Activated gamma-delta T cell treated with anti-CD3 and anti-CD28 coated beads, Interleukin-2, amount 50 U/mL, for 16 hours (primary cell): Measurements from ENCODE around the gene SRRM3.
"Not testable (repeated sequence)": the region's sequence is repeated elsewhere in the genome, so short reads cannot be mapped to it uniquely, and the experiment has no call there.

ENCODE experiments used
- DNase-seq: peaks from one replicate; pipeline ENCODE4 v3.0.0-alpha.2; 2020; ENCODE audit warnings: low read depth

The SRRM3 gene

DNA sequence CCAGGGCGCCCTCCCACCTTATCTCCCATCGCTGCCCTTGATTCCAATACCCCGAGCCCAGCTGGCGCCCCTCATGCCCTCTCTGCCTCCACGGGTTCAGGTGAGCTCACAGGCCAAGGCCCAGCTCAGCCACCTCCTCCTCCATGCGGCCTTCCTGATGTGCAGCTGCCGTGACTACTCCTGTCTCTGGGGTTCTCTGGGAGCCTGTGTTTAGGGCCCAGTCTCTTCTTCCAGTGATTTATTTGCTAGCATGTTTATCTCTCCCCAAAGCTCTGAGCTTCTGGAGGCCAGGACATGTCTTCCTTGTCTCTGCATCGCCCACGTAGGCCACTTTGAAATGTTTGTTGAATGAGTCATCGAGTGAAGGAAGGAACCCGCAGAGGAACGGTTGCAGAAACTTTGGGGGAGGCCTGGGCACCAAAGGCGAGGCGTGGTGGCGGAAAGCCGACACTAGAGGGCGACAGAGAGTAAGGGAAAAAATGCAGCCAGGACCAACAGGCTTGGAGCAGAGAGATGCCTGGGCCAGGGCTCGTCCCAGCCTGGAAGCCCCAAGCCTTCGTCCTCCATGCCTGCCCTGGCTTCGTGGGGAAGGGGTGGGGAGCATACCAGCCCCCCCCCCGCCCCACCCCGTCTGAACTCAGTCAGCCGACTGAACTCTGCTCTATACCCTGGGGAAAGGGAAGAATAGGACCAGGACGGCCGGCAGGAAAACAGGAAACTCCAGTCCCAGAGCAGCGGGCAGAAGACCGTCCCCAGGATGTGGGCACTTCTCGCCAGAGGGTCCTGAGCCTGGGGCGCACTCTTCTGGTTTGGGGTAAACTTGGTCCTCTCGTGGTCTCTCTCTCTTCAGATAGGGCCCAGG, 89.9 kb downstream of the SRRM3 start:
- DNase-seq, result peak; percentile 78

DNA sequence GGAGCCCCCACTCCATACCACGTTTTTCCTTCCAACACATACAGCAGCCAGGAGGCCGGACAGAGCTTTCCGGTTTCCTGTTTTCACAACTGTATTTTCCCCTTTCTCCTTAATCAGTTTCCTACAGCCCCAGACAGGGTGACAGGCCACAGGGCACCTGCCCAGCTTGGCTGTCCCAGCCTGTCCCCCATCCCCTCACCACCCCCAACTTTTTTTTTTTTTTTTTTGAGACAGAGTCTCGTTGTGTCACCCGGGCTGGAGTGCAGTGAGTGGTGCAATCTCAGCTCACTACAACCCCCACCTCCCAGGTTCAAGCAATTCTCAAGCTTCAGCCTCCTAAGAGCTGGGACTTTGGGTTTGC, 90.5 kb downstream of the SRRM3 start:
- no peak for DNase-seq

DNA sequence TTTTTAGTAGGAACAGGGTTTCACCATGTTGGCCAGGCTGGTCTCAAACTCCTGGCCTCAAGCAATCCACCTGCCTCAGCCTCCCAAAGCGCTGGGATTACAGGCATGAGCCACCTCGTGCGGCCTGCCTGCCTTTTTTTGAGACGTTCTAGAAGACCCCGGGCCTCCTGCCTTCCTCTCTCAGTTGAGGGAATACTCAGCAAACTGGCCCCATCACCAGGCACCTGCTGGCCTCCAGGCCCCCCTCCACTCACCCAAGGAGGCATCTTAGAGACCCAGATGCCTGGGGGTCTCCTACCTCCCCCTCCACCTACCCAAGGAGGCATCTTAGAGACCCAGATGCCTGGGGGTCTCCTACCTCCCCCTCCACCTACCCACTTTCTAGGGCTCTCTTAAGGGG, 91.2 kb downstream of the SRRM3 start:
- not testable (repeated sequence) for DNase-seq

DNA sequence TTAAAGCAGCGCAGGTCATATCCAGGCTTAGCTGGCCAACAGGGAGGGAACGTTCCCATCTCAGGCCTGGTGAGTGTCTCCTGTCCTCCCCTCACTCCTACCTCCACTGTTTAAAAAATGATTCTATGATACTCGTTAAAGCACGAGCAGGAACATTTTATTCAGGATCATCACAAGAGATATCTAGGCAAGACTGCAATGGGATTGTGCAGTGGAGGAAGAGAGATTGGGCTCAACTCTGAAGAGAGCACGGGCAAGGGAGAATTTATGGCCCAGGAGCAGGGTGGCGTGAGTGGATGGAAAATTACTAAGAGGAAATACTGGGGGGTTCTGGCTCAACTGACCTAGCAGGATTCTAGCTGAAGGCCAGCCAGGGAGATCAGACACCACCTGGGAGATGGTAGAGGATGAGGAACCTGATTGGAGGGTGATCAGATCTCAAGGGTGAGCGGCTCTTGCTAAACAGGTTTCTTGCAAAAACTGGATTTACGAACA, 91.8 kb downstream of the SRRM3 start:
- no peak for DNase-seq

DNA sequence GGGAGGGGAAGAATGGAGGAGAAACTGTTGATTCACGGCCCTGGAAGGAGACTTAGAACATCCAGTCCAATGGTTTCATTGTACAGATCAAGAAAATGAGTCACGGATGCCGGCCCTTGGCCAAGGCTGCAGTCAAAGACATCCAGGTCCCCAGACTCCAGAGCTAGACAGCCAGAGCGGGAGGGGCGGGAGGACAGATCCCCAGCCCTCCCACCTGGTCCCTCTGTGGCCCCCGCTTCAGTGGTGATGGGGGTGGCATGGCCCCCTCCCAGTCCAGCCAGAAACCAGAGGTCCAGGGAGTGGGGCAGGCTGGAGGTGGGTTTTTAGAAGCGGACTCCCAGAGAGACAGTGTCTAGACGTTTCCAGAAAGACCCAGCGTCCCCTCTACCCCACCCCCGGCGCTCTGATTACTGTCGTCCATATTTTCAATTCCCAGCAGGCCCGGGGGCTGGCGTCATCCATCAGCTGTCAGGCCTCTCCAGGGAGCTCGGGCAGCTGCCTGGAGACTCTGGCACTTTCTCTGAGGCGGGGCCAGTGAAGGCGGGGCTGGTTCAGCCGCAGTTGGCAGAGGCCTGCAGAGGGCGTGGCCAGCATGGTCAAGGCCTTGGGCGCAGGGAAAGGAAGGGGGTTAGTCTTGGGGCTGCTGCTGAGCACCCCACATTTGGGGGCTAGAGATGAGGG, 92.8 kb downstream of the SRRM3 start:
- no peak for DNase-seq

DNA sequence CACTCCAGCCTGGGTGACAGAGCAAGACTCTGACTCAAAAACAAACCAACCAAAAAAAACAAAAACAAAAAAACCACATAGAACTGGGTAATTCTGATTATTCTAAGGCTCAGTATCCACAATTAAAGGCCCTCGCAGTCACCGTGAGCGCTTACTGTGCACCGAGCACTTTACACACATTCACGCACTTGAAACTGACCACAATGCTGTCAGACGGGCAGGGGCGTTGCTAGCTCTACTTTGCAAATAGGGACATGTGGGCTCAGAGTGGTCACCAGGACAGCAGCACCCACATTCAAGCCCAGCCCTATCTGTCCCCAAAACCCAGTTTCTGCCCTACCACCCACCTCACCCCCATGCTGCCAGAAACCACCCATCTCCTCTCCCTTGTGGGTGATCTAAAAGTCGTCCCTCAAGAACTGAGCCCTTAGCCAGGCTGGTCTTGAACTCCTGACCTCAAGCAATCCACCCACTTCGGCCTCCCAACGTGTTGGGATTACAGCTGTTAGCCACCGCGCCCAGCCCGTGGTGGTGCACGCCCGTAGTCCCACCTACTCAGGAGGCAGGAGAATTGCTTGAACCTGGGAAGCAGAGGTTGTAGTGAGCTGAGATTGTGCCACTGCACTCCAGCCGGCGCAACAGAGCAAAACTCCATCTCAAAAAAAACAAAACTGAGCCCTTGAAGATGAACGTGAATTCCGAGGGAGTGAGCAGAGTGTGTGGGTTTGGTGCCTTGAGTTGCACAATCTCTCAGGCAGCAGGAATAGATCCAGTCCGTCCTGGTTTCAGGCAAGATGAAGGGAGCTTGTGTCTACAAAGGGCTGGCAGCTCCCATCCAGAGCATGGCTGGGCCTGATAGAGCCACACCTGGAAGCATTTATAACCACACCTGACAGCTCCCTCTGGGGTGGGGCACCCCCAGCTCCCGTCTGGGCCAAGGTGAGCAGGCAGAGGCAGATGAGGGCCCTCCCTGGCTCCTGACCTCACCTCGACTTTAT, 95.3 kb downstream of the SRRM3 start:
- no peak for DNase-seq

DNA sequence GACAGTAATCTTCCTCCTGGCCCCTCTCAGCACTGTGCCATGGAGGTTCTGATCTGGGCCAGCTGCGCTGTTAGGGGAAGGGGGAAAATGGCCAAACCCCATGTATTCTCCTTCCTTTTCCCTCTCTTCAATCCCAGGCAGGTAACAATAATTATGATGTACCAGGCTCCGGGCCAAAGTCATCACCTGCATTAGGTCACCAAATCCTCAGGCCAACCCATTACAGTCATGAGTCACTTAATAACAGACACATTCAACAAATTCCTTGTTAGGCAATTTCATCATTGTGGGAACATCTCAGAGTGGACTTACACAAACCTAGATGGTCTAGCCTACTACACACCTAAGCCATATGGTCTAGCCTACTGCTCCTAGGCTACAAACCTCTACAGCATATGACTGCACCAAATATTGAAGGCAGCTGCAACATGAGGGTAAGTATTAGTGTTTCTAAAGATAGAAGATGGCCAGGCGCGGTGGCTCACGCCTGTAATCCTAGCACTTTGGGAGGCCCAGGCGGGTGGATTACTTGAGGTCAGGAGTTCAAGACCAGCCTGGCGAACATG, 98.6 kb downstream of the SRRM3 start:
- no peak for DNase-seq

DNA sequence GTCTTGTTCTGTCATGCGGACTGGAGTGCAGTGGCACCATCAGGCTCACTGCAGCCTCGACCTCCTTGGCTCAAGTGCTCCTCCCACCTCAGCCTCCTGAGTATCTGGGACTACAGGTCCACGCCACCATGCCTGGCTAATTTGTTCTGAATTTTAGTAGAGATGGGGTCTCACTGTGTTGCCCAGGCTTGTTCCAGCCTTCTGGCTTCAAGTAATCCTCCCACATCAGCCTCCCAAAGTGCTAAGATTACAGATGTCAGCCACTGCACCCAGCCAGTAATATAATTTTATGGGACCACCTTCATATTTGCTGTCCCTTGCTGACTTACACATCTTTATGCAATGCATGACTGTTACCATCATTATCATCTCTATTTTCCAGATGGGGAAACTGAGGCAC, 99.3 kb downstream of the SRRM3 start:
- no peak for DNase-seq

DNA sequence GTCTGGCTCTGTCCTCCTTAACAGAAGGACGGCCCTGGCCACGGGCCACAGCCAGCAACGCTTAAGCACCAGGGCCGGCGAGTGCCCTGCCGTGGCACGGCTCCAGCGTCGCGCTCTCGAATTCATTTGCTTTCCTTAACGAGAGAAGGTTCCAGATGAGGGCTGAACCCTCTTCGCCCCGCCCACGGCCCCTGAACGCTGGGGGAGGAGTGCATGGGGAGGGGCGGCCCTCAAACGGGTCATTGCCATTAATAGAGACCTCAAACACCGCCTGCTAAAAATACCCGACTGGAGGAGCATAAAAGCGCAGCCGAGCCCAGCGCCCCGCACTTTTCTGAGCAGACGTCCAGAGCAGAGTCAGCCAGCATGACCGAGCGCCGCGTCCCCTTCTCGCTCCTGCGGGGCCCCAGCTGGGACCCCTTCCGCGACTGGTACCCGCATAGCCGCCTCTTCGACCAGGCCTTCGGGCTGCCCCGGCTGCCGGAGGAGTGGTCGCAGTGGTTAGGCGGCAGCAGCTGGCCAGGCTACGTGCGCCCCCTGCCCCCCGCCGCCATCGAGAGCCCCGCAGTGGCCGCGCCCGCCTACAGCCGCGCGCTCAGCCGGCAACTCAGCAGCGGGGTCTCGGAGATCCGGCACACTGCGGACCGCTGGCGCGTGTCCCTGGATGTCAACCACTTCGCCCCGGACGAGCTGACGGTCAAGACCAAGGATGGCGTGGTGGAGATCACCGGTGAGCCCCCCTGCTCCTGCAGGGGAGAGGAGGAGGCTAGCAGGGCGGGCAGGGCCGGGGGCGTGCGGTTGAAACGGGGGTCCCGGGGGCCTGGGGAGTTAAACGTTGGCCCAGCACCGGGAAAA, 100.9 kb downstream of the SRRM3 start, which contains the start of gene HSPB1:
Gene HSPB1 (plus strand): TSS at position 327 of the 855 bp plus-strand sequence. CDS start 40 bp downstream, at position 367.
- peak; percentile 36 for DNase-seq

DNA sequence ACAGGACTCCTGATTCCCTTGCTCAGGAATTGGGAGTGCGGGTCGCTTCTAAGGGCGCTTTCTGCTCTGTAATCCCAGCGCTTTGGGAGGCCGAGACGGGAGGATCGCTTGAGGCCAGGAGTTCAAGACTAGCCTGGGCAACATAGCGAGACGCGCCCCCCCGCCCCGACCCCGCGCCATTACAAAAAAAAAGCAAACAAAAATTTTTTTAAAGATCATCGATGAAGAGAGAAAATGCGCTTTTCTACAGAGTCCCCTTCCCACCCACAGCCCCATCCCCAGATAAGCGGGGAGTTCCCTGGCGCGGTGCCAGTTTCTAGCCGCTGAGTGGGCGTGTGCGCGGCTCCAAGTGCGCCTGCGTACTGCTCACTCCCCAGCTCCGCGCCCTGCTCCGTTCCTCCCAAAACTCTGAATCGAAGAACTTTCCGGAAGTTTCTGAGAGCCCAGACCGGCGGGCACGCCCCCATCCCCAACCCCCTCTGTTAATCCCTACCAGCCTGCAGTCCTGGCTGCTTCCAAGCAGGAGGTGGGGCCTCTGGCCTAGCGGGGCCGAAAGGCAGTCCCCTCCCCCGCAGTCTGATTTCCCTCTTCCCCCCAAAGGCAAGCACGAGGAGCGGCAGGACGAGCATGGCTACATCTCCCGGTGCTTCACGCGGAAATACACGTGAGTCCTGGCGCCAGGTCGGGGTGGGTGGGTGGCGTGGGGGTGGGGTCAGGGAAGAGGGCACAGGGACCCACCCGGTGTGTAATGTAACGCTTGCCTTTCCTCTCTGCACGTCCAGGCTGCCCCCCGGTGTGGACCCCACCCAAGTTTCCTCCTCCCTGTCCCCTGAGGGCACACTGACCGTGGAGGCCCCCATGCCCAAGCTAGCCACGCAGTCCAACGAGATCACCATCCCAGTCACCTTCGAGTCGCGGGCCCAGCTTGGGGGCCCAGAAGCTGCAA, 101.8 kb downstream of the SRRM3 start:
- DNase-seq, result peak; percentile 63

DNA sequence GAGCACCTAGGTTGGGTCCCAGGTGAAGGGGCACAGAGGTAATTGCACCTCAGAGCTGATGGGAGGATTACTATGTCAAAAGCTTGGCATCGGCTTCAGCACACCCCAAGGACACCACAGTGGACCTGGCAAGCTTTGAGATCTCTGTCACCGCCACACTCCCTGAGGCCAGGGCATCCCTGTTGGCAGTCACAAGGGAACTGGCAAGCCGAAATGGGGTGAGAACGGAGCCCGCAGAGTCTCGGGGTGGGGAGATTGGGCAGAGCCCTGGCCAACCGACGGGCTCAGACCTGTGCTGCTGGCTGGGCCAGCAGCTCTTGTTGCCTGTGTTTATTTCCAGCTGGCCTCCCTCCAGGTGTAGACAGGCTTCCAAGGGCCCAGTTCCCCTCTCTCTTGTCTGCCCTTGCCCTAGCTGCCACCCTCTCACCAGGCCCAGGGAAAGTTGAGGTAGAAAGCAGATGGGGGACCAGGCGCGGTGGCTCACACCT, 103.2 kb downstream of the SRRM3 start:
- DNase-seq, result no peak

DNA sequence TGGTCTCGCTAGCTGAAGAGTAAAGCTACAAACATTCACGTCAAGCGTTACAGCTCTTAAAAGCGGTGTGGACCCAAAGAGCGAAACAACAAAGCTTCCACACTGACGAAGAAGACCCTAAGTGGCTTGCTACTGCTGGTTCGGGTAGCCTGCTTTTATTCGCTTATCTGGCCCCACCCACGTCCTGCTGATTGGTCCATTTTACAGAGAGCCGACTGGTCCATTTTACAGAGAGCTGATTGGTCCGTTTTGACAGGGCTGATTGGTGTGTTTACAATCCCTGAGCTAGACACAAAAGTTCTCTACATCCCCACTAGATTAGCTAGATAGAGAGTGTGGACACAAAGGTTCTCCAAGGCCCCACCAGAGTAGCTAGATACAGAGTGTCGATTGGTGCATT, 107.2 kb downstream of the SRRM3 start:
- not testable (repeated sequence) for DNase-seq

DNA sequence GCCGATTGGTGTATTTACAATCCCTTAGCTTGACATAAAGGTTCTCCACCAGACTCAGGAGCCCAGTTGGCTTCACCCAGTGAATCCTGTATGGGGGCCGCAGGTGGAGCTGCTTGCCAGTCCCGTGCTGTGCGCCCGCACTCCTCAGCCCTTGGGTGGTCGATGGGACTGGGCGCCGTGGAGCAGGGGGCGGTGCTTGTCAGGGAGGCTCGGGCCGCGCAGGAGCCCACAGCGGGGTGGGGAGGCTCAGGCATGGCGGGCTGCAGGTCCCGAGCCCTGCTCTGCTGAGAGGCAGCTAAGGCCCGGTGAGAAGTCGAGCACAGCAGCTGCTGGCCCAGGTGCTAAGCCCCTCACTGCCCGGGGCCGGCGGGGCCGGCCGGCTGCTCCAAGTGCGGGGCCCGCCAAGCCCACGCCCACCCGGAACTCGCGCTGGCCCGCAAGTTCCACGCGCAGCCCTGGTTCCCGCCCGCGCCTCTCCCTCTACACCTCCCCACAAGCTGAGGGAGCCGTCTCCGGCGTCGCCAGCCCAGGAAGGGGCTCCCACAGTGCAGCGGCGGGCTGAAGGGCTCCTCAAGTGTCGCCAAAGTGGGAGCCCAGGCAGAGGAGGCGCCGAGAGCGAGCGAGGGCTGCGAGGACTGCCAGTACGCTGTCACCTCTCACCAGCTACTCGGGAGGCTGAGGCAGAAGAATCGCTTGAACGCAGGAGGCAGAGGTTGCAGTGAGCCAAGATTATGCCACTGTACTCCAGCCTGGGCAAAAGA, 107.8 kb downstream of the SRRM3 start:
- DNase-seq, result not testable (repeated sequence)

DNA sequence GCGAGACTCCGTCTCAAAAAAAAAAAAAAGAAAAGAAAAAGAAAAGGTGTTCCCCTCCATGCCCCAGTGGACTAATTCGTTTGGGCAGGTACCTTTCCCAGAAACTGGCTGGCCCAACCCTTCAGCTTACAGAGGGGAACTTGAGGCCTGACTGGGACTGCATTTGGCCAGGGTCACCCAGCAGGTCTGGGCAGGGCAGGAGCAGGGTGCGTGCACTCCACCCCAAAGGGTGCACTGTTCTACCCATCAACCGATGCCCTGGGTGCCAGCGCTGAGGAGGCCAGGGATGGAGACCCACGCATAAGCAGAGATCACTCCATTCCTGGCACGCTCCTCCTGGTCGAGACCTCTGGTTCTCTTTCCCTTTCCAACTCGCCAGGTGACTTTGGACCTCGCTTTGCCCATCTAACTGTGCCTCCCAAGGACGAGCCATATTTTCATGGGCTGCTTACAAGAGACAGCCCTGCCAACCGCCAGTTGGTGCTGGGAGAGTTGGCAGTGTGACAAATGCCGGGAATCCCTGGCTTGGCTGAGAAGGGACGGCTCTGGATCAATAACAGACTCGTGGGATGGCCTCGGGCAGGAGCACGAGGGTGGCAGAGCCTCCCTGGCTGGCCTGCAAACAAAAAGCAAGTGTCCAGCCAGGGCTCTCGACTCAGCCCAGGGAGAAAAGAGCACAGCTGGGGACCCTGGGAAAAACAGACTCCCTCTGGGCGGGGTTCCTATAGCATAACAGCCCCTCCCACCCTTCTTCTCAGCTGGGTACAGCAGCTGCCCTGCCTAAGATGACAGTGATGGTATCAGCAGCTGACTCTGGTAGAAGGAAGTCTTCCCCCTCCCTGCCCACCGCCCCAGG, 108.6 kb downstream of the SRRM3 start:
- no peak for DNase-seq

DNA sequence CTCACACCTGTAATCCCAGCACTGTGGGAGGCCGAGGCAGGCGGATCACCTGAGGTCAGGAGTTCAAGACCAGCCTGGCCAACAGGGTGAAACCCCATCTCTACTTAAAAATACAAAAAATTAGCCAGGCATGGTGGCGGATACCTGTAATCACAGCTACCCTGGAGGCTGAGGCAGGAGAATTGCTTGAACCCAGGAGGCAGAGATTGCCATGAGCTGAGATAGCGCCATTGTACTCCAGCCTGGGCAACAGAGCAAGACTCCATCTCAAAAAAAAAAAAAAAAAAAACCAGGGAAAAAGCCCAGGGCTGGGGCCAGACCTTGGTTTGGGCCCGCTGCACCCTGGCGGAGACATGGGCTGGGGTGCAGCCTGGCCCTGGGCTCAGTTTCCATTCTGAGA, 110.1 kb downstream of the SRRM3 start:
- not testable (repeated sequence) for DNase-seq

DNA sequence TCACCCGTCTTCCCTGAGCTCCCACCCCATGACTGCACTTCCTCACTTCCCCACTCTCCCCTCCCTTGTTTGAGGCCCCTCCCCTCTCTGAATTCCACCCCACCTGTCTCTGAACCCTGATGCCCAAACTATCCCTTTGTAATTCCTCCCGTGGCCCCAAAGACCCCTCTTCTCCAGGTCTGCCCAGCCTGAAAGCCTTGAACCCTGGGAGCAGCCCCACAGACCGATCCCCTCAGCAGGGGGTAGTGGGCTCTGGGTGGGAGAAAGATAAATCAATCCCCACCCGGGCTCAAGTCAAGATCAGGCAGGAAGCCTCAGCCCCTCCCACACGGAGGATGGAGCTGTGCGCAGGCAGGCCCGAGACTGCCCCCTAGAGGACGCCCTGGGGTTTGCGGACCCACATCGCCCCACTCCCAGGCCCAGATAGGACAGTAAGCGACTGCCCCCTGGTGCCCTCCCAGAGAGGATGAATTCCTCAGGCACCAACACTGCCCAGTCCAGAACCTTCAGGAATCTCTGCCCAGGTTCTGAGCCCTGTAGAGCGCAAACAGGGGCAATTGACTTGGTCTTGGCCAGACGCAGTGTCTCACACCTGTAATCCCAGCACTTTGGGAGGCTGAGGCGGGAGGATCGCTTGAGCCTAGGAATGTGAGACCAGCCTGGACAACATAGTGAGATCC, 112.5 kb downstream of the SRRM3 start:
- peak; percentile 93 for DNase-seq

DNA sequence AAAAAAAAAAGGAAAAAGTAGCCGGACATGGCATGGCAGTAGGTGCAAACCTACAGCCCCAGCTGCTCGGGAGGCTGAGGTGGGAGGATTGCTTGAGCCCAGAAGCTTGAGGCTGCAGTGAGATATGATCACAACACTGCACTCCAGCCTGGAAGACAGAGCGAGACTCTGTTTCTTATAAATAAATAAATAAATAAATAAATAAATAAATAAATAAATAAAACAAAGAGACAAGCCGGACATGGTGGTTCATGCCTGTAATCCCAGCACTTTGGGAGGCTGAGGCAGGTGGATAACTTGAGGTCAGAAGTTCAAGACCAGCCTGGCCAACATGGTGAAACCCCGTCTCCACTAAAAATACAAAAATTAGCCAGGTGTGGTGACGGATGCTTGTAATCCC, 113.0 kb downstream of the SRRM3 start:
- not testable (repeated sequence) for DNase-seq
